PC-9 (cell line): ENCODE data around the gene FUT4.

Source experiments
- CTCF ChIP-seq: fragments of 200-600 bp; sonication (generic); conservative IDR thresholded peaks from 2 replicates; pipeline ENCODE4 v1.6.1; 2017; ENCODE audit warnings: mixed run types, antibody characterized with exemption, mild to moderate bottlenecking, moderate library complexity
- EZH2 ChIP-seq: fragments of 200-600 bp; sonication (generic); IDR thresholded peaks from 2 replicates; pipeline ENCODE4 v1.8.0; 2017; ENCODE audit warnings: antibody characterized with exemption, low read depth

GRCh38 chr11:94597896-94598295 is 54.2 kb downstream of the FUT4 start:
- TF ChIP-seq CTCF (no peak), EZH2 (no peak)
